HG02885 (cell line): ENCODE results near the gene HSPA12B.

Experiments used
- ATAC-seq: cut with Tn5 transposase; IDR thresholded peaks from one replicate; pipeline ENCODE4 v1.9.1; 2021; ENCODE audit warnings: mild to moderate bottlenecking; ENCODE audit not compliant: unreplicated experiment, poor library complexity

Gene HSPA12B, protein sequence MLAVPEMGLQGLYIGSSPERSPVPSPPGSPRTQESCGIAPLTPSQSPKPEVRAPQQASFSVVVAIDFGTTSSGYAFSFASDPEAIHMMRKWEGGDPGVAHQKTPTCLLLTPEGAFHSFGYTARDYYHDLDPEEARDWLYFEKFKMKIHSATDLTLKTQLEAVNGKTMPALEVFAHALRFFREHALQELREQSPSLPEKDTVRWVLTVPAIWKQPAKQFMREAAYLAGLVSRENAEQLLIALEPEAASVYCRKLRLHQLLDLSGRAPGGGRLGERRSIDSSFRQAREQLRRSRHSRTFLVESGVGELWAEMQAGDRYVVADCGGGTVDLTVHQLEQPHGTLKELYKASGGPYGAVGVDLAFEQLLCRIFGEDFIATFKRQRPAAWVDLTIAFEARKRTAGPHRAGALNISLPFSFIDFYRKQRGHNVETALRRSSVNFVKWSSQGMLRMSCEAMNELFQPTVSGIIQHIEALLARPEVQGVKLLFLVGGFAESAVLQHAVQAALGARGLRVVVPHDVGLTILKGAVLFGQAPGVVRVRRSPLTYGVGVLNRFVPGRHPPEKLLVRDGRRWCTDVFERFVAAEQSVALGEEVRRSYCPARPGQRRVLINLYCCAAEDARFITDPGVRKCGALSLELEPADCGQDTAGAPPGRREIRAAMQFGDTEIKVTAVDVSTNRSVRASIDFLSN

DNA sequence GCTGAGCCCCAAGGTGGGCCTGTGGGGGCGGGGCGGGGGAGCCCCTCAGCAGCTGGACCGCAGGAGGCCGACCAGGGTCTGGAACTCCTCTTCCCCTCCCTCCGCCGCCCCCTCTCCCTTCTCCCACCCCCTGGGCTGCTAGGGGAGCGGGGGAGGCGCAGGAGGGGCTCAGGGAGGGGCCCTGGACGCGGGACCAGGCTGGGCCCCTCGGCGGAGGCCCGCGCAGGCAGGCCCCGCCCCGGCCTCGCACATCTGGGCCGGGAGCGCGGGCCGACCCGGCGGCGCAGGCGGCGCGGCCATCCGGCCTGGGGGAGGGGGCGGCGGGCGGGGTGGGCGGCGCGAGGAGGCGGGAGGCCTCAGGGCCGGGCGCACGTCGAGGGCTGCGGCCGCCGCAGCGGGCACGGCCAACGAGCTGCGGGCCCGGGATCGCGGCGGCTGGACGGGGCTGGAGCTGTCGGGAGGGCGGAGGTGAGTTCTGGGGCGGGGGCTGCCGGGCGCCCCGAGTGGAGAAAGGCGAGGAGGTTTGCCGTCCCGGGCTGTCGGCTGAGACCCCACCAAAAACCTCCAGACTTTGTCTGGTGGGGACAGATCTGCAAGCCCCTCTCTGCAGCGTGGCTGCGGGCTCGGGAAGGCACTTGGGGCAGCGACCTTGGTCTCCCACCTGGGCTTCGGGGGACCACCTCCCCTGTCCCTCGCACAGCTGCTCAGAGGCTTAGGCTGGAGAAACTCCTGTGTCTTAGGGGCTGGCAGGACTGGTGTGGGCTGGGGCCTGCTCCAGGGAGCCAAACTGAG is at the start of gene HSPA12B:
TSS of gene HSPA12B (plus strand) at position 359 of the 792 bp plus-strand sequence. CDS start 5,990 bp downstream, outside the sequence.
- ATAC-seq: no peak

DNA sequence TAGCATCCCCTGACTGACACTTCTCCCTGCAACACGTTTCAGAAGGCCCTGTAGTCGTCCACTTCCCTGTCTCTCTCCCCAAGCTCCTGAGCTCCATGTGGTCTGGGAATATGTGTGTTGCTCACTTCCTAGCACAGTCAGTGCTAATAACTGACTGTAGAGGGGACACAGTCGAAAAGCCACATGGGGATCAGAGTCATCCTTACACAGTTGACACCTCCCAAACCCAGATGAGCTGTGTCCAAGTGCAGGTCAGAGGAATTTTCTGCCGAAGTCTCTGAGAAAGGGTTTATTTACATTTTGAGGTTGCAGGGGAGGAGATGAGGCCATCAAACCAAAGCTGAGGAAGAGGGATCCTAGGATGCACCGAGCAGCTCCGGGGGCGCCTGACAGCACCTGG is 47.1 kb upstream of the HSPA12B start:
- no peak for ATAC-seq

DNA sequence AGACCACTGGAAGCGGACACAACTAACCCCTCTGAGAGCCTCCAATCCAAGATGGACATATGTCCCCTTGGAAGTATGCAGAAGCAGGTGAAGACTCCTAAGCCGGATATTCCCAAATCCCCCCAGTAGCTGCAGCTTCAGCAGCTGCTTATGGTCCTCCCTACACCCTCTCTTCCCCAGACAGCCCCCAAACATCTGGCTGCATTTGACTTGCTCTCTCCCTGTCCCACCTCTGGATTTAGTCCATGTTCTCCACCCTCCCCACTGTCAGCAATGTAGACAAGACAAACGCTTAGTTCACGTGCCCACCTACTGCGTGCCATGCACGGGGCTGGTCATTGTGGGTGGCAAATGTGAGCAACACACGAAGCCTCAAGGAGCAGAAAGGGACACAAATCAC is 46.1 kb upstream of the HSPA12B start:
- no peak for ATAC-seq

DNA sequence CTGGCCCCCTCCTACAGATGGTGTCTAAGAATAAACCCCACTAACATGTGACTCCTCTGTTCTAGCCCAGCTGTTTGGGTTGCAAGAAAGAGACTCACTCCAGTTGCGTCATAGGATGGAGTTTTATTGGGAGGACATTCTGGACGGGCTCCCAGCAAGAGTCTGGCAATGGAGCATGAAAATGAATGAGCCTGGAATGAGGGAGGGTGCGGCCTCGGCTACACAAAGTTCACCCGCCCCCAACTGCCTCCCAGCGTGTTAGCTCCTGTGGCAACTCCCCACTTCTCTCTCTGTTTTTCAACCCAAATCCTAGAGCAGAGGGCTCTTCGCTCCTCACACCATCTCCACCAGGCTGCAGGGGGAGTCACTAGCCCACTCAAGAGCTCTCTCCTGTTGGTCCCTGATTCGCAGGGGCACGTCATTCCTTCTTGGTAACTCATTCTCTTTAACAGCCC is 45.6 kb upstream of the HSPA12B start:
- no peak for ATAC-seq

DNA sequence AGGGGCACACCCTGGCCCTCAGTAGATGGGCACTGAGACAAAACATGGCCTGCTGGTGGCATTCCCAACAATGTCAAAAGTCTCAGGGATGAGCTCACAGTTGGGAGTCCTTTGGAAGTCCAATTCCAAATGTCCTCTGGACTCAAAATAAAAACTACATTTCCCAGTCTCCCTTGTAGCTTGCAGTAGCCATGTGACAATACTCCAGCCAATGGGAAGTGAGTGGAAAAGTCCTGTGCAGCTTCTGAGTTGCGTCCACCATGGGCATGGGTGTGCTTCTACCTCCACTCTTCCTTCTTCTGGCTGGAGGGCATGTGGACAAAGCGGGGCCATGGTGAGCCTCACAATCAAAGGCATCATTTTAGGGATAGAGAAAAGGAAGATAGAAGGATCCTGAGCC is 44.8 kb upstream of the HSPA12B start:
- no peak for ATAC-seq

DNA sequence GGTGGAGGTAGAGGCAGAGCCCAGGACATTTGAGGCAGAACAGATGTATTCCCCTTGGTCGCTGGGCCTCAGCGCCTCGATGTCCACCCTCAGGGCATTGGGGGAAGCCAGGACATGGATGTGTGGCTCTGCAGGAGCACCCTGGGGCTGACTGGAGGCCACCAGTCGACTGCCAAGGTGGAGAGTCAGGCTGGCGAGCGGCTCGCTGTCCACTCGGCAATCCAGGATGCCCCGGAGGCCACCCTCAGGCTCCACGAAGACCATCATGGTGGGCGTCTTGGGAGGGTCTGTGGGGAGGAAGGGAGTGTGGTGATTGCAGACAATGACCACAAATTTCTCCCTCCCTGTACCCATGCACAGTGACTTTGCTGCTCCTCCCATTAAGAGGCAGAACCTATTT is 42.5 kb upstream of the HSPA12B start:
- no peak for ATAC-seq

DNA sequence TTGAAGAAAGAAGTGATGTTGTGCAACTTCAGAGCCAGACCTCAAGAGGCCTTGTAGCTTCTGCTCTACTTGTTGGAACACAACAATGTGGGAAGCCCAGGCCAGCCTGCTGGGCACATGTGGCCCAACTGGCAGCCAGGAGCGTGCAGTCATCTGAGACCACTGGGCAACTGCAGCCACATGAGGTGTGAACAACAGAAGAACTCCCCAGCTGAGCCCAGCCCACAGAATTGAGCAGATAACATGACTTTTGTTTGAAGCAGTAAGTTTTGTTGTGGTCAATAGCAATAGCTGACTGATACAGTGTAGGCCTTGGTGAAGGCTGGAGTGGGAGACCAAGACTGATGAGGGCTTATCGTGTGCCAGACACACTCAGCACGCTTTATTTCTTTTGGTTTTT is 42.1 kb upstream of the HSPA12B start:
- no peak for ATAC-seq

DNA sequence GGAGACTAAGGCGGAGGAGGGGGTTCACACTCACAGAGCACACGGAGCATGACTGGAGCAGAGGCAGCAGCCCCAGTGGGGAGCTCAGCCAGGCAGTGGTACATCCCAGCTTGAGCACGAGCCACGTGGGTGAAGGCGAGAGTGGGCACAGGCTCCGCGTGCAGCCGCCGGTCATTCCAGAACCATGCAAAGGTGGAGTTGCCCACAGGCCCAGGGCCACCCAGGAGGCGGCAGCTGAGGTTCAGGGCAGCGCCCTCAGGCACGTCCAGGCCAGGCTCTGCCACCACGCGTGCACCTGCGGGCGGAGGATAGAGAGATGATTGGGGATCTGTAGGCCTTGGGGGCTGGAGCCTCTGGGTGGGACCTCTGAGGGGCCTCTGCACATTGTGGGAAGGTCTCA is 41.2 kb upstream of the HSPA12B start:
- ATAC-seq: no peak

DNA sequence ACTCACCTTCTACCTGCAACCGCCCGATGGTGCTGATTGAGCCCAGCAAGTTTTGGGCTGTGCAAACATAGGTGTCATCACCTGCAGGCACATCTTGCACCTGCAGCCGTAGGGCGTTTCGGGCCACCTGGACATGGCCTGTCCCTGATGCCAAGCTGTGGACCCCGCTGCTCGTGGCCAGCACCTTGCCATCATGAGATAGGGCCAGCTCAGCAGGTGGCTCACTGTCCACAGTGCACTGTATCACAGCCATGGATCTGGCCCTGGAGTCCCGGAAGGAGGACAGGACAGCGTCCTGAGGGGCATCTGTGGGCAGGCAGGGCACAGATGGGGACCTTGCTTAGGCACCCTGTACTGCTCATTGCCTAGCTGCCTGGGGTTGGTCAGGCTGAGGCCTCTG is 40.6 kb upstream of the HSPA12B start:
- no peak for ATAC-seq

DNA sequence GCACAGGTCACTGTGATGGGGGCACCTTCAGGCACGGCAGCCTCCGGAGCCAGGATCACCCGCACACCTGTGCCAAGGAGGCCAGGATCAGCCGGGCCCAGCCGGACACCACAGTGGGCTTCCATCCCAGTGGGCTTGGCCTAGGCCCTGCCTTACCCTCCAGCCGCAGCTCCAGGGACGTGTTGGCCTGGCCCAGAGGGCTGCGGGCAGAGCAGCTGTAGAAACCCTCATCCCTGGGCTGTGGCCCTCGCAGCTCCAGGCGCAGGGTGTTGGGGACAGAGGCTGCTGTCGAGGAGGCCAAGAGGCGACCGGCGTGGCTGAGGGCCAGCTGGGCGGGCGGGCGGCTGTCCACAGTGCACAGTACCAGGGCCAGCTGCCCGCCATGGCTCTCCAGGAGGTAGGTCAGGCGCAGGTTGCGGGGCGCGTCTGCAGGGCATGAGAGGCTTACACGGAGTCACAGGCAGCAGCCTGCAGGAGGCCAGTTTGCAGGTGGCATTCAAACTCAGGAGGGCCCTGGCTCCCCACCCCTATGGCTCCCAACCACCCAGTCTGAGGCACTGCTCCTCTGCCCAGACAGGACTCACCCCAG is 39.7 kb upstream of the HSPA12B start:
- no peak for ATAC-seq

DNA sequence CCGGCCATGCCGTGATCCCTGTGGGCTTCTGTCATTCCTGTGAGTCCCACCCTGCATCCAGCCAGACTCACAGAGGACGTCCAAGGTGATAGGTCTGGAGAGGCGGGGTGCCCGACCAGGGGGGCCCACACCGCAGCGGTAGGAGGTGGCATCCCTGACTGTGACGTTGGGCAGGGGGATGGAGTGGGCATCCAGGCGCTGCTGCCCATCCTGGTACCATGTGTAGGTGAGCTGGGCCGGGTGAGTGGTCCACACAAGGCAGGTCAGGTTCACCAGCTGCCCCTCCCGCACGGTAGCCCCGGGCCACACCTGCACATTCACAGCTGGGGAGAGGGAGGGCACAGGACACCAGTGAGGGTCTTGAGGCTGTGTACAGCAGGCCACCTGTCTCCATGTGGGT is 39.1 kb upstream of the HSPA12B start:
- no peak for ATAC-seq

DNA sequence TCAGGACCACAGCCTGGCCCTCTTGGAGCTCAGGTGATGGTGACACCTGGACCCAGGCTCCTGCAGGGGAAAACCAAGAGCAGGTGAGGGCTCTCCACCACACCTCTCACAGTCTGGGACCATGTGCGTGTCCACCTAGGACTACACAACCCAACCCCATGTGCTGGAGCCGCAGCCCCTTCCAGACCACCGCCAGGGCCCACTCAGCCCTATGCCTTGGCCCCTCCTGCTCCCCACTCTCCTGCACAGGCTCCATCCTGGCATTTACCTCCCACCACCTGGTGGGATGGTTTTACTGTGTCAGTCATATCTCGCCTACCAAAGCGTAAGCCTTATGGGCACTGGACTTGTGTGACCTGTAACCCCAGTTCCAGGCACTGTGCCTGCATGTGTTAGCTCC is 37.6 kb upstream of the HSPA12B start:
- ATAC-seq: no peak

DNA sequence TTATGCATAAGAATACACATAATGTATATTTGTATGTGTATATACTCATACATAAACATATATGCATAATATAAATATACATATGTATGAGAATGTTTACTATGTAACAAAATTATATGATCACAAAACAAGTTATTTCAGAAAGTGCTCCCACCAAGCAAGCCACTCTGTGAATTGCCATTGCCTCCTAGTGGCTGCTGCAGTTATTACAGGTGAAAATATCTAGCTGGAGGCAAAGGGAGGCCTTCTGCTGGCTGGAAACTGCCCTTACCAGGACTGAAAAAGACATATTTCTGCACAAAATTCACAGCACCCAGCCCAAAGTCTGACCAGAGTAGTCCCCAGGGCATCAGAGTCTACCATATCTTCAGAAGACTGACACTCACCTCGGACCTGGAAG is 36.3 kb upstream of the HSPA12B start:
- no peak for ATAC-seq

DNA sequence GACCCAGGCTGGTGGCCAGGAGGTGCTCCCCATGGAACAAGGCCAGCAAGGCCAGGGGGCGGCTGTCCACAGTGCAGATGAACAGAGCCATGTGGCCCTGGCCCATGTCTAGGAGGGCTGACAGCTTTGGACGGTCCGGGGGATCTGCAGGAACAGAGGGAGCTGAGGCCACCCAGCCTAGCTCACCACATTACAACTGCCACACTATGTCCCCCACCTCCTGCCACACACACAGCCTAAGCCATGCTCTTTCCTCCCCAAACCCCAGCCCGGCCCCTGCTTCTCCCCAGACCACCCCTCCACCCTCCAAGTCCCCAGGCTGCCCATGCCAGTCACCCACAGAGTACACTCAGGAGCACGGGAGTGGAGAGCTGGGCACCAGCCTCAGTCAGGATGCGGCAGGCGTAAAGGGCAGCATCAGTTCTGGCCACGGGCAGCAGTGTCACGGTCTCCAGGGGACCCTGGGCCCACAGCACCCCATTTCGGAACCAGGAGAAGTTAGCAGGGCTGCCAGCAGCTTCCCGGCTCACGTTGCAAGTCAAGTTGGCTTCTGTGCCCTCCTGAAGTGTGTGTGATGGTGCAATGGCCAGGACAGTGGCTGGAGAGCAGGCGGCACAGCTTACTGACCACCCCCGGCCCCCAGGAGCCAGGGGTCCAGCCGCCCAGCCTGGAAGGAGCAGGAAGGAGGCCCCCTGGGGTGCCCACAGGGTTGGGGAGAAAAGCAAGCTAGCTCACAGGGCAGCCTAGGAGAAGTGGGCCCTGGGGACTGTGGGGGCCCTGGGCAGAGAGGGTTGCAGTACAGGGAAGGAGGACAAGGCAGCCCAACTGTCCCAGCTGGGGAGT is 35.5 kb upstream of the HSPA12B start:
- no peak for ATAC-seq

DNA sequence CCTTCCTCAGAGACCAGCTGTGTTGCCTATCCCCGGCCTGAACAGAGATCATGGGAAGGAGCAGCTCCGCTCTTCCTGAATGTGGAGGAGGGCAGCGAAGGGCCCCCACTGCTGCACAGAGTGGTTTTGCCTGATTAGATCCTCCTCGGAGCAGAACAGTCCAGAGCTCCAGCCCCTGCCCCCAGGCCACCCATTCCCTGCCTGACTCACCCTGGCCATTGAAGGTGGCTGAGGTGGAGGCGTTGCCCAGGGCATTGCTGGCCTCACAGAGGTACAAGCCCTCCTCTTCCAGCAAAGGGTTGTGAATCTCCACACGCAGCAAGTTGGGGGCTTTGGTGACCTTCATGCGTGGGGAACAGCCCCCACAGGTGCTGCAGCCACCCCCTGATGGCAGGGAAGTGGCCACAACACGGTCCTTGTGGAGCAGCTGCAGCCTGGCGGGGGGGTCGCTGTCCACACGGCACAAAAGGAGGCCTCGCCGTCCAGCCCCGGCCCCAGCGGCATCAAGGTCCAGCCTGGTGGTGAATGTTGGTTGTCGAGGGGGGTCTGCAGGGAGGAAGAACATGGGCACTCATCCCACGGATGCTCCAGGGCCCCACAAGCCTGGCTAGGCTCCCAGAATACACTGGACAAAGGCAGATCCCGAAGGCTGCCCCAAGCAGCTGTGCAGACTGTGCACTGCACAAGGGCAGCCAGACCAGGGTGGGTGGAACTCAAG is 34.7 kb upstream of the HSPA12B start:
- no peak for ATAC-seq

DNA sequence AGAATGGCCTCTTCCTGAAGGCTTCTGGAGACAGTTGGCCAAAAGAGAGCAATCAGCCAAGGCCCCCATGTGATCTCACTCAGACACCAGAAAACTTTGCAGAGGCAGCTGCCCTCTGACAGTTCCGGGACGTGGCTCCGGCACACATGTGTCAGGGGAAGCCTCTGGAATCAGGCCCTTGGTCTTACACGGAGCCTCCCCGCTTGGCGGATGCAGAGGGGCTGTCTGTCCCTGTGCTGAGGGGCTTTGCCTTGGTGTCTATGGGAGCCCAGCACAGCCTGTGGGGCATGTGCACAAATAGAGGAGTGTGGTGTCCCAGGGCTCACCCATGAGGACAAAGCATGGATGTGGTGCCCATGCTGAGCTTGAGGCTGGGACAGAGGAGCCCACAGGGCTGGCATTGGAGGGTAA is 33.9 kb upstream of the HSPA12B start:
- ATAC-seq: no peak

DNA sequence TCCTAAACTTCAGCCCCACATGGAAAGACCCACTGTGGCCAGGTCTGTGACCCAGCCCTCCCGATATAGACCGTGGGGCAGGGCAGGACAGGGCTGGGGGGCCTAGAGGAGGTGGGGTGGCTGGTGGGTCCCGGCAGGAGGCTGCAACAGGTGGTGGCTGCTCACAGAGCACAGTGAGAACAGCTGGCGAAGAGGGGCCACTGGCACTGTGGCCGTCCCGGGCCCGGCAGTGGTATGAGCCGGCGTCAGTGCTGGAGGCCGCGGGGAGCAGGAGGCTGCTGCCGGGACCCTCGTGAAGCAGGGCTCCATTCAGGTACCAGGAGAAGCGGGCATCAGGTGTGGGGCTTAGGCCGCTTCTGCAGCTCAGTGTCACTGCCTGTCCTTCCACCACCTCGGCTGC is 33.4 kb upstream of the HSPA12B start:
- ATAC-seq: no peak

DNA sequence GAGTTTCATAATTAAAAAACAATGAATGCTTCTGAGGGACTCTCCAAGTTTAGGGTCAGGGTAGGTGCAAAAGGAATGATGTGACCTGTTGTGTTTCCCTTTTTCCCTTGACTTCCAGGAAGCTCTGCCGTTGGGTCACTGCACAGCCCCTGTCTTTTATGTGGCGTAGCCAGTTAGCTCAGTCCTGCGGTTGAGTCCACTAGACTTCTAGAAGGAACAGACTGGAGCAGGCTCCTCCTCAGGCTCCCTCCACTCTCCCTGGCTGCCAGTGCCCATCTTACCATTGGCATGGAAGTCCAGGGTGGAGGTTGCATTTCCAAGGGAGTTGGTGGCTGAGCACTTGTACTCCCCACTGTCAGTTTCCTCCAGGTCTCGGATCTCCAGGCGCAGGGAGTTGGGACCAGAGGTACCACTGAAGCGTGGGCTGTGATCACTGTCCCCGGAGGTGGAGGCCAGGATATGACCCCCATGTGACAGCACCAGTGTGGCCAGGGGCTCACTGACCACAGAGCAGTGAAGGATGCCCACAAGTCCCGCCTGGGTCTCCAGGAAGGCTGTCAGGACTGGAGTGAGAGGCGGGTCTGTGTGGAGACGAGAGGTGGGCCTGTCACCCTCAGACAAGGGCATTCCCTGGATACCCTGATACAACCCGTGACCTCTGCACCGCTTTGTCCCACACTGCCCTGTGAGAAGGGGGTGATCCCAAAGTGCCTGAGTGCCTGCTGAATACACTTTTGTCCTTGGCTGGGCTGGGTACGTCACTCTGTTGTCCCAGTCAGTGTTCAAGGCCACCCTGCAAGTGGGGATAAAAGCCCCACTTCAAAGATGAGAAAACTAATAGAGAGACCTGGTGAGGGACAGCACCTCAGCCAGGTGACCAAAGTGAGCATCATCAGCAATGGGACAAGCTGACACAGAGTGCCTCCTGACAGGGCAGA is 31.2 kb upstream of the HSPA12B start:
- ATAC-seq: no peak
